K562 (cell line): ENCODE measurements around the gene ACBD4. TPM values are rescaled to one million over a fixed set of nuclear protein-coding genes. Genes with fewer than 3 reads are reported as not detected.

ENCODE experiments used
- ARID3B ChIP-seq: fragments of 250-450 bp; sonication (Bioruptor Pico); IDR thresholded peaks from 2 replicates; pipeline ENCODE4 v1.4.0; 2020; ENCODE audit warnings: borderline replicate concordance
- CREB1 ChIP-seq, 2 experiments: sonication (generic) in 1 of 2; formaldehyde crosslinking in 1 of 2; IDR thresholded peaks; 2 replicates each; pipeline versions ENCODE4 v1.6.1 to v1.8.0; 2012 to 2022; ENCODE audit warnings: inconsistent platforms in 1 of 2, mild to moderate bottlenecking in 1 of 2, missing genetic modification reagents in 1 of 2, moderate library complexity in 1 of 2
- HCFC1 ChIP-seq: IDR thresholded peaks from 2 replicates; pipeline ENCODE4 v1.6.1; 2012; ENCODE audit warnings: low read depth, low read length, improper control_type of control experiment
- JUN ChIP-seq, 2 experiments: sonication (generic) in 1 of 2; formaldehyde crosslinking in 1 of 2; IDR thresholded peaks; 2 replicates each; pipeline versions ENCODE4 v1.6.1 to v1.8.0; 2012 to 2022; ENCODE audit warnings: borderline replicate concordance in 2 of 2, mild to moderate bottlenecking in 2 of 2, improper control_type of control experiment in 1 of 2, low read depth in 1 of 2, low read length in 1 of 2, missing genetic modification reagents in 1 of 2
- MIER1 ChIP-seq: fragments of 450-650 bp; IDR thresholded peaks from 2 replicates; pipeline ENCODE4 v1.6.1; 2016; ENCODE audit warnings: antibody characterized with exemption, mild to moderate bottlenecking, low read depth
- NR2F6 ChIP-seq: fragments of 450-650 bp; formaldehyde crosslinking; IDR thresholded peaks from 2 replicates; pipeline ENCODE4 v1.4.0; 2020; ENCODE audit warnings: mild to moderate bottlenecking
- NR4A1 ChIP-seq, 2 experiments: fragments of 250-450 bp in 1 of 2; fragments of 450-650 bp in 1 of 2; sonication (Bioruptor Pico) in 1 of 2; IDR thresholded peaks; 2 replicates each; pipeline versions ENCODE4 v1.4.0 to v1.6.1; 2016 to 2020; ENCODE audit warnings: mild to moderate bottlenecking in 2 of 2, missing compliant biosample characterization in 1 of 2, missing genetic modification characterization in 1 of 2, moderate library complexity in 1 of 2
- PPARD ChIP-seq: fragments of 250-450 bp; sonication (Bioruptor Pico); IDR thresholded peaks from 2 replicates; pipeline ENCODE4 v1.8.0; 2022; ENCODE audit warnings: inconsistent platforms, mild to moderate bottlenecking, moderate library complexity
- SAP30 ChIP-seq: fragments of 200-600 bp; sonication (generic); IDR thresholded peaks from 2 replicates; pipeline ENCODE4 v1.6.1; 2012; ENCODE audit warnings: borderline replicate concordance, low read depth, mild to moderate bottlenecking, moderate library complexity, low read length, control low read depth, inconsistent platforms; ENCODE audit not compliant: insufficient read depth, poor library complexity, severe bottlenecking
- TAF7 ChIP-seq: fragments of 450-650 bp; IDR thresholded peaks from 2 replicates; pipeline ENCODE4 v1.6.1; 2016; ENCODE audit warnings: missing genetic modification characterization, missing compliant biosample characterization
- TEAD2 ChIP-seq: fragments of 450-650 bp; IDR thresholded peaks from 2 replicates; pipeline ENCODE4 v1.6.1; 2016; ENCODE audit warnings: missing genetic modification characterization, control low read depth, missing compliant biosample characterization
- ZBTB7A ChIP-seq: IDR thresholded peaks from 2 replicates; pipeline ENCODE4 v1.6.1; 2011; ENCODE audit warnings: low read depth, mild to moderate bottlenecking, low read length, moderate library complexity, borderline replicate concordance; ENCODE audit not compliant: control insufficient read depth
- ZNF197 ChIP-seq: fragments of 200-800 bp; sonication (Bioruptor generic); IDR thresholded peaks from 2 replicates; pipeline ENCODE4 v1.6.1; 2016; ENCODE audit warnings: low read depth, missing genetic modification characterization, missing compliant biosample characterization
- ZNF592 ChIP-seq: fragments of 450-650 bp; IDR thresholded peaks from 2 replicates; pipeline ENCODE4 v1.6.1; 2017; ENCODE audit warnings: antibody characterized with exemption, mild to moderate bottlenecking
- polyA plus RNA-seq, 8 experiments: library from polyadenylated mRNA; depleted of rRNA in 4 of 8; stranded (reverse) in 5 of 8; unstranded in 3 of 8; fragments of >200 nt; fragmentation: Nextera tagmentation in 2 of 8; fragmentation: Illumina TruSeq in 1 of 8; extraction: Ambion mirVana in 2 of 8; extraction: Trizol in 1 of 8; gene quantifications; 2 replicates each; pipeline versions ENCODE4 v1.2.1 to v1.2.3, GENCODE V29; 2011 to 2014; ENCODE audit warnings: inconsistent platforms in 1 of 8, missing spikeins in 1 of 8
- total RNA-seq, 7 experiments: library from RNA; depleted of rRNA in 6 of 7; stranded (reverse); fragments of >200 nt in 6 of 7; fragmentation: Illumina TruSeq in 2 of 7; extraction: Trizol in 2 of 7; gene quantifications; 2 replicates each; pipeline versions ENCODE4 v1.2.1 to v1.2.3, GENCODE V29; 2011 to 2021; ENCODE audit warnings: low replicate concordance in 1 of 7
- TF ChIP-seq, protein P1 (sequence below), 2 experiments: fragments of 450-650 bp; conservative IDR thresholded peaks; 2 replicates each; pipeline ENCODE4 v1.6.1; 2017; ENCODE audit warnings: mild to moderate bottlenecking in 2 of 2, moderate library complexity in 2 of 2
- TF ChIP-seq, protein P2 (sequence below): fragments of 450-650 bp; formaldehyde crosslinking; IDR thresholded peaks from 2 replicates; pipeline ENCODE4 v1.4.0; 2022; ENCODE audit warnings: mild to moderate bottlenecking, moderate library complexity

ACBD4 gene
- total and polyA plus RNA-seq, 9 of the 15 experiments (the other 6 are each of a cell fraction or from before 2014, with no cell fraction given) = 0.14 to 6.9 (median 4.6) TPM

DNA sequence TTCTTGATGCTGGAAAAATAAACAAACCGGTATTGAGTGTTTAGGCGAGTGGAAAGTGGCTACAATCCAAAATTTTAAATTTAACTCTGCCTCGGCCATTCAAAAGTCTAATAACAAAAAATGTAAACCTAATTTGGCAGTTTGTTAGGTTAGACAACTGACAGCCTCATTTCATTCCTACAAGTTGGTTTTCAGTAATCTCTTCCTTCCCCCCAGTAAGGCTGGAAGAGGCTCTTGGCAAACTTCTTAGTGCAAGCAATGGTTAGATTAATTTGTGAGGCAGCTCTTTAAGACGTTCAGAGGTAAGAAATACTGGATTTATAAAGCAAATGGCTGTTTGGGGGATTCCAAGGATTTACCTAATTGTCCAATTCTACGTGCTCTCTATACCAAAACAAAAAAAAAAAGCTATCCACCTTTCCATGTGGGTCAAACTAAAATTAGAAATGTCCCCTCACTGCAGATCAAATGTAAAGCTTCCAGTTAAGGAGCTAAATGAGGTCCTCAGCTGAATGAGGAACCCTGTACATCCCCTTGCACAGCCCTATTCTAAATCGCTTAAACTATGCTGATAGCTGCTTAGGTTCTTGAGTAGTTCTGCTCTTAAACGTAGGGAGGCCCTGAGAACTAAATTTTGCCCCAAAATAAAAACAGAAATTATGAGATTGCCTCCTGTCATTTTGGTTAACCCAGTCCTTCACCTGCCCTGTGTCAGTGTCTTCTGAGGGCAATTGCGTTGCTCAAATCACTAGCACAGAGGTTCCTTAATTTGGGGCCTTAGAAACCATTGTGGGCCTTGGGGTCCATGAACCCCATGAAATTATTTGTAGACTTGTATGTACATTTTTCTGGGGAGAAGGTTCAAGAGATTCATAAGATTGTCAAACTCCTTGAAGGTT, 15.7 kb downstream of the ACBD4 start (continued):
- TF ChIP-seq ZNF592 (0 out of 2 replicates have a peak, but pooled peaks have one; percentile 5), HCFC1 (0 out of 2 replicates have a peak, but pooled peaks have one; percentile 21), MIER1 (no peak), TAF7 (no peak), NR2F6 (CRISPR knock-in tag) (no peak), TEAD2 (tag) (no peak), CREB1 (IDR thresholded peaks at IDR 0.05) (no peak), CREB1 (CRISPR knock-in tag; IDR thresholded peaks at IDR 0.05) (no peak), NR4A1 (CRISPR knock-in tag; IDR thresholded peaks at IDR 0.05) (no peak), NR4A1 (tag; IDR thresholded peaks at IDR 0.05) (no peak), JUN (IDR thresholded peaks at IDR 0.05; ENCODE audit: borderline replicate concordance, low read depth, low read length) (no peak), JUN (CRISPR knock-in tag; IDR thresholded peaks at IDR 0.05; ENCODE audit: borderline replicate concordance) (no peak), PPARD (no peak), ZNF197 (0 out of 2 replicates have a peak, but pooled peaks have one; percentile 46), ARID3B (CRISPR knock-in tag) (no peak), SAP30 (no peak), ZBTB7A (no peak)
- TF ChIP-seq, protein P1, sequence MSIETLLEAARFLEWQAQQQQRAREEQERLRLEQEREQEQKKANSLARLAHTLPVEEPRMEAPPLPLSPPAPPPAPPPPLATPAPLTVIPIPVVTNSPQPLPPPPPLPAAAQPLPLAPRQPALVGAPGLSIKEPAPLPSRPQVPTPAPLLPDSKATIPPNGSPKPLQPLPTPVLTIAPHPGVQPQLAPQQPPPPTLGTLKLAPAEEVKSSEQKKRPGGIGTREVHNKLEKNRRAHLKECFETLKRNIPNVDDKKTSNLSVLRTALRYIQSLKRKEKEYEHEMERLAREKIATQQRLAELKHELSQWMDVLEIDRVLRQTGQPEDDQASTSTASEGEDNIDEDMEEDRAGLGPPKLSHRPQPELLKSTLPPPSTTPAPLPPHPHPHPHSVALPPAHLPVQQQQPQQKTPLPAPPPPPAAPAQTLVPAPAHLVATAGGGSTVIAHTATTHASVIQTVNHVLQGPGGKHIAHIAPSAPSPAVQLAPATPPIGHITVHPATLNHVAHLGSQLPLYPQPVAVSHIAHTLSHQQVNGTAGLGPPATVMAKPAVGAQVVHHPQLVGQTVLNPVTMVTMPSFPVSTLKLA (conservative IDR thresholded peaks at IDR 0.05) = 0 out of 4 replicates have a peak, but pooled peaks of 1 of the 2 experiments have one; percentile 14
- TF ChIP-seq, protein P2, sequence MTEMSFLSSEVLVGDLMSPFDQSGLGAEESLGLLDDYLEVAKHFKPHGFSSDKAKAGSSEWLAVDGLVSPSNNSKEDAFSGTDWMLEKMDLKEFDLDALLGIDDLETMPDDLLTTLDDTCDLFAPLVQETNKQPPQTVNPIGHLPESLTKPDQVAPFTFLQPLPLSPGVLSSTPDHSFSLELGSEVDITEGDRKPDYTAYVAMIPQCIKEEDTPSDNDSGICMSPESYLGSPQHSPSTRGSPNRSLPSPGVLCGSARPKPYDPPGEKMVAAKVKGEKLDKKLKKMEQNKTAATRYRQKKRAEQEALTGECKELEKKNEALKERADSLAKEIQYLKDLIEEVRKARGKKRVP (CRISPR knock-in tag) = no peak
